HG03108 (cell line): ENCODE results near the gene MALL.
"Not testable (repeated sequence)": the region's sequence is repeated elsewhere in the genome, so short reads cannot be mapped to it uniquely, and the experiment has no call there.

Experiments
- ATAC-seq: cut with Tn5 transposase; IDR thresholded peaks from one replicate; pipeline ENCODE4 v1.9.1; 2021; ENCODE audit warnings: moderate library complexity; ENCODE audit not compliant: unreplicated experiment

MALL gene

DNA sequence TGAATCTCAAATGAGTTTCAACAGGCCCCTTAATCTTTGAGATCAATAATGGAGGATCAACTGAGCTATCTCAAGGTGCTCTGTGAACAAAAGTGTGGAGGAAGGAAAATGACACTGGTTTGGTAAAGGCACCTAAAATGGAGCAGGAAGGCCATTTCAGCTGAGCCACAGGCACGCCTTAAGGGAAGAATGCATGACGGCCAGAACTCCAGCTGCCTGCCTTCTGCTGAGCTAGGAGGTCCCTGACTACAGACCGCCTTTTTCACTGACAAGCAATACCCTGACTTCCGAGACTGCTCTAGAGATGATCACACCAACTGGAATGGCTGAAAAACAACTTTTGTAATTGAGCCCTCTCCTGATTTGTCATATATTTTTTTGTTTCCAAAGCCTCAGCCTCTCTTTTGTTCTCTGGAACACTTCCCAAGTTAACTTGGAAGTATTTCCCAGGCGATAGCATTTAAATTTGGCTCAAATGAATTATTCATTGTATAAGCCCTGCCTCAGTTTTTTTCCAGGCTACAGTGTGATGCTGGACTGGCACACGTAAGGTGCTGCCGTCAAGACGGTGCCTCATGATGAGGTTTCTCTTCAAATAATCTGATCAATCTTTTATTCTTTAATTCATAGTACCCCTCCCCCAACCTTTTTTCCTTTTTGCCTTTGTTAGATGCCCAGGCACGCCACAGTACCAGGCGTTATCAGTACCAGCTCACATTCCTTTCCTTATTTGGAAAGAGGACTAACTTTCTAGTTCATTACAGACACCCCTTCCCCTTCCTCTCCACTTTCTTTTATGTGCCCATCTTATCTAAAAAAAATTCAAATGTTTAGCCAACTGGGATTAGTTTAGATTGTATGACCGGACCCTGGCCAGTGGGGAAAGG is 60.9 kb downstream of the MALL start:
- ATAC-seq = not testable (repeated sequence)

DNA sequence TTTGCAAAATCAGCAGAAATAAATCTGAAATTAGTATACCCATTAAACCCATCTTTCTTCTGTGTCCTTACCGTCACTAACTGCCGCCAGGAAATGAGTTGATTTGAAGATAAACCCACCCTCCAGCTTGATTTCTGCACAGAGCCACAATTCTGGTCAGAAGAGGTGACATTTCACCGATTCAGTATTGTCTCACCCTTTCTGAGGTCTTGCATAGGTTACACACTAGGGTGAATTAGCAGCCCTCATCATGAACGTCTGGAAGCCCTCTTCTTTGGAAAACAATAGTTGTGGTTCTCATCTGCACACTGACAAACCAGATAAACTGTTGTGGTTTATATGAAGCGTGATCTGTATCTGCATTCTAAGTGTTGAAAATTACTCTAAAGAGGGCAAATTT is 61.9 kb downstream of the MALL start:
- not testable (repeated sequence) for ATAC-seq

DNA sequence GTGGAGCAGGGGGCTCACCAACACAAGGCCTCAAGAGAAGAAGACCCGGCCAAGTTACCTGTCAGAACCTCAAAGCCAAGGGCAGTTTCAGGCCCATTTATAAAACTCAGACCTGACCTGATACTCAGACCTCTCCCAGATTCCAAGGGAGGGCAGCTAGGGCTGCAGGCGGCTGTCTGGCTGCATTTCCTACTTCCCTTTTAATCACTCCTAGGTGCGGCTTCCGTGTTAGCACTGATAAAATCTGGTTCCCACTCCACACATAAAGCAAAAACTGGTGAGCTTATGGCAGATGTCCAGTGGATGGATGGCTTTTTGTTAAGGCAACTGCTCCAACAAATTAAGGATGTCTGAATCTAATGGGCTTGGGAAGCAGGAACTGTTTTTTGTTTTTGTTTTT is 63.5 kb downstream of the MALL start:
- not testable (repeated sequence) for ATAC-seq

DNA sequence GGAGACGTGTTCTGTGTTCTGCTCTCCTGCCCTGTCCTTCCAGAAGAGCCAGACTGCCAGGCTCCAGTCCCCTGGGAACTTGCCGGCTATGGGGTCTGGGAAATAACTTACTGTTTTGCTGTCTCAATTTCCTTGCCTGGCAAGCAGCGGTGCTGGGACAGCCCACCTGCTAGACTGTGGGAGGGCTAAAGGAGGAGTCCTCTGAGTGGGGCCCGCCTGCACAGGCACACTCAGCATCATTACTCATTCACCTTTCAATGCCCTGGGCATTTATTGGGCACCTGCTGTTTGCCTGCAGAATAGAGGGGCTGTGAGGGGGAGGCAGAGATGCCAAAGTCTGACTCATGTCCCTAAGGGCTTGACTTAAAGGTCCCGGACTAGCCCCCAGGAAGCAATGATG is 65.4 kb downstream of the MALL start:
- not testable (repeated sequence) for ATAC-seq

DNA sequence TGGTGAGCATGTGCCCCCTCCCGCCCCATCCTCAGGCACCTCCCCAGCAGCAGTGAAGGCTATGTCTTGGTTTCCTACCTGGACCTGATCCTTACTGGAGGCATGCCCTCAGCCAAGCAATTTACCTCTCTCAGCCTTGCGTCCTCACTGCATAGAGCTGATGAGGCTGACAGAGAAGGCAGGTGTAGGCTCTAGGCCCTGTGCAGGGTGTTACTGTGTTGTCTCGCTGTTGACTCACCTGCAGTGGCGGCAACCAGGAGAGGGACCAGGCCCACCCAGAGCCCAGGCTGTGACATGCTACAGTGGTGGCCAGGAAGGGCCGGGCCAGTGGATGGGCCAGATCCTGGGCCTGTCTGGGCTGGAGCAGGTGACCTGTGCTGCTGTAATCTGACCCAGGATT is 65.9 kb downstream of the MALL start:
- not testable (repeated sequence) for ATAC-seq

DNA sequence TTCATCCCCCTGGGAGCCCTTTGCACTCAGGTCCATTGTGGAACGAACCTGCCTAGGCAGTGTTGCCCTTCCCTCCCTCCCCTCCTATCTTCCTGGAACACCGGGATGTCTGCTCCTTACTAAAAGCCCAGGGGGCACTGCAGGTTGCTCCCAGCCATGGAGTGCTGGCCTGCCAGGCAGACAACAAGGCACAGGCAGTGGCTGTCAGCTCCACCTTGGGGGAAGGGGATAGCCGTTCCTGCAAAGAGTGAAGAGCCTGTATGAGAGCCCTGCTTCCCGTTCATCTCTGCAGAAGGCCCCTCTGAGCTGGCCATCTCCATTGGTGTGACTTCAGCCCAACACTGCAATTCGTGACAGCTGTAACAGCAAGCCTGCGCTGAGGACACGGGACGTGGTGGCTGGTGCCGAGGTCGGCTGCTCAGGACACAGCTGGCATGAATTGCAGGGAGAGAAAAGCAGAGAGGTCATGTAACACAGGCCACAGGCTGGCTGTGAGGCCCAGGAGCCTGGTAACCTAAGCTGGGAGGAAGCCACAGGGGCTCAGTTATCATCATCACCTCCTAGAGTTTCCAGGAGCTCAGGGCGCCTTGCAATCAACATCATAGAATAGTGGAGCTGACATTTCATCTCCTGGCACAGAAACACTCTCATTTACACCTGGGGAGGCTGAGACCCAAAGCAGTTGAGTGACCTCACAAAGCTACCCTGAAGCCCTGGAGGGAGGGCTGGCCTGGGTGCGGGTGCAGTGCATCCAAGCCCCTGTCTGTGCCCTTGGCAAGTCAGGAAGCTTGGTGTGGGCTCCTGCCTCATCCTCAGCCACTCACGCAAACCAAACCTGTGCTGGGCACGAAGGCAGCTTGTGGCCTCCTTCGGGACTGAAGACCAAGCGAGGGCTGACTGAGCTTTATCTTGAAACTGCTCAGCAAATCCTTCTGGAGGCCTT is 67.1 kb downstream of the MALL start:
- ATAC-seq = not testable (repeated sequence)

DNA sequence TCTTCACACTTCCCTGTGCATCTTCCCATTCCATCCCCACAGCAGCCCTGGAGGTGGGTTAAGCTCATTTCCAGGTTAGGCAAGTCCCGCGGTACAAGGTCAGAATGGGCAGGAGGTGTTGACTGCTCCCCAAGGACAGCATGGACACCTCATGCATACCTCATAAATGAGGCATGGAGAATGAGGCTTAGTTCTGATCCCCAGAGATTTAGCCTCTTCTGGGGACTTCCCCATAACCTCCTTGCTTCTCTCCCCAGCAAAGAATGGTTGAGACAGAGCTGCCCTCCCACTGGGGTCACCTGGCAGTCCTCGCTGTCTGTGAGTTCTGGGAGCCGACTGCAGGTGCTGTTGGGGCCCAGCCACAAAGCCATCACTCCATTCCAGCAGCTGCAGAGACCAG is 68.4 kb downstream of the MALL start:
- ATAC-seq = not testable (repeated sequence)

DNA sequence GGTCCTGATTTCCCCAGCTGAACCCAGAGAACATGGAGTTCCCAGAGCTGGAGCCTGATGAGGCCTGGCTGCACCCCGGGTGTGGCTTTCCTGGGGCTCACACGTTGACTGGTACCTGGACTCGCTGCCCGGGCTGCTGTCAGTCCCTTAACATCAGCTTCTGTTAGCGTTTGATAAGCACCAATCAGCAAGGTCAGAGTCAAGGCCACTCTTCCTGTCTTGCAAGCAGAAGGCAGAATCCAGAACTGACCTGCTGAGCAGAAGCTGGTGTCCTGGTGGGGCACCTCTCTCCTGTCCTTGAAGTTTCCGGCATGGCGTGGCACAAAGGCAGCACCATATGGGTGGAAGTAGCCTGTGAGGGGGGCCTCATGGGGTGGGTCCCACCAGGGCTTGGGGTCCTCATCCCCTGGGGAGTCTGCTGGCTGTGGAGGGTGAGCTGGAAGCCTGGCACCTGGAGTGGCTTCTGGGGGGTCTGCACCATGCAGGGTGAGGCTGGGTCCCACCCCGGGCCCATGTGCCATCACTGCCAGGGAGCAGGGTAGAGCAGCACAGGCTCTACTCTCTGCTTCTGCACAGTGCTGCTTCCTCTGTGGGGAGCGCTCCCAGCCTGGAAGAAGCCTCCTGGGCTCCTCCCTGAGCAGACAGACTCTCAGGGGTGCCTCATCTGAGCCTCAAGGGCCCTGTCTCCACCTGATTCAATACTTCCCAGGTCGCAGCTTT is 73.5 kb downstream of the MALL start:
- ATAC-seq = not testable (repeated sequence)

DNA sequence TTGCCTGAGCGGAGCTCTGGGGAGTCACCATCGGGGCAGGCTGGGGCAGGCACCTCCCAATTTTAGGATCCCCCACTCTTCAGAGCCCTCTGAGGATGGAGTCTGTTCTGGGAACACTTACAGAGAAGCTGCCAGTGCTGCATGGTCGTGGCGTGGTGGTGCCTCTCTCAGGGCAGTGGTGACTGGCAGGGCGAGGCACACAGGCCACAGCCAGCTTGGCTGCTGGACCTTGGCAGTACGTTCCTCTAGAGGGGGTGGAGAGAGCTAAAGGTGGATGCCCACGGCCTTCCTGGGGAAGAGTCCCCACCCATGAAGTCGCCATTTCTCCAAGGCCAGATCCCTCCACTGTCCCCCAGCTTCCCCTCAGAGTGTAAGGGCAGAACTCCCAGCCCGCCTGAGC is 78.3 kb downstream of the MALL start:
- not testable (repeated sequence) for ATAC-seq

DNA sequence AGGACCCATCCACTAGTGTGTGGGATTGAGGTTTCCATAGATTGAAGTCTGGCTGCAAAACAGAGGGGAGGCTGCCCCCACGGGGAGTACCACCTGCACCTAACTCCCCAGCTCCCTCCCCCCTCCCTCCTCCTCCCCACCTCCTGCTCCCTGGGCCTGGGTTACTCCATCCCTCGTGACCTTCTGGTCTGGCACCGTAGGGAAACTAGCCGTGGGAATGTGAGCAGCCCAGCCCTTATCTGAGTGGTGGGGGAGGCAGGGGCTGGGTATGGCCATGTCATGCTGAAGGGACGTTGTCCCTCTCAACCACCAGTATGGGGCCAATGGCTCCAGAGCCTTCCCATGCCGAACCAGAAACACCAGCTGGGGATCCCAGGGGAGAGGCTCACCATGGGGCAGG is 80.2 kb downstream of the MALL start:
- not testable (repeated sequence) for ATAC-seq

DNA sequence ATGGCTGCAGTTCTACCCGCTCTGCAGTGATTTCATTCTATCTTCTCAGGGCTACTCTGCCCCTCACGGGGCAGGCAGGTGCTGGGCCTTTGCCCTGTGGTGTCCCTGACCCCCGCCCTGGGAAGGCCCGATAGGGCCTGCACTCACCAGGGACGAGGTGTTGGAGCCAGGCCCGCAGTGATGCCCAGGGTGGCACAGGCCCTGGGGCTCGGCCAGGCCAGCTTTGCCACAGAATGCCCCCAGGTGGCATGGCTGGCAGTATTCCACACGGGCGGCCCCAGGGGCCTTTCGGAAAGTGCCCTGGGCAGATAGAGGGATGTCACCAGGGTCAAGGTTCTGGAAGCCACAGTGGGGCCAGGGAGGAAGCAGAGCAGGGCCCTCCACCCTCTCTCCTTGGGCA is 80.7 kb downstream of the MALL start:
- not testable (repeated sequence) for ATAC-seq
